Naive thymus-derived CD8-positive, alpha-beta T cell (primary cell): ENCODE results near the gene USP17L13. TPM values are rescaled to one million over a fixed set of nuclear protein-coding genes. Genes with fewer than 3 reads are reported as not detected.
"Not testable (repeated sequence)": the region's sequence is repeated elsewhere in the genome, so short reads cannot be mapped to it uniquely, and the experiment has no call there.

ENCODE experiments used
- ATAC-seq, 2 donors: fragments of 150-1000 bp; cut with Tn5 transposase in 1 of 2; sonication (Bioruptor Pico), chemical (Tn5 transposase) in 1 of 2; 1 replicate in 1 of 2; 2 replicates in 1 of 2; pipeline ENCODE4 v1.10.0; 2021; ENCODE audit warnings: mild to moderate bottlenecking in 2 of 2, moderate library complexity in 2 of 2
- POLR2A ChIA-PET: fragments of 350-600 bp; sonication (Branson Sonifier 250); formaldehyde crosslinking; loops from one replicate; lab custom pipeline; 2021; ENCODE audit warnings: antibody characterized with exemption; lab: Charles Lee
- DNase-seq, 10 donors: peaks; one replicate each; pipeline versions ENCODE4 v3.0.0 to v3.0.0-alpha.2; 2020 to 2022
- H3K27ac Mint-ChIP-seq, 10 donors: one replicate each; pipeline ENCODE4 v1.8.0; 2020 to 2022; ENCODE audit warnings: mild to moderate bottlenecking in 10 of 10, mixed read lengths in 10 of 10, moderate library complexity in 4 of 10, inconsistent platforms in 1 of 10
- H3K27me3 Mint-ChIP-seq, 5 donors: one replicate each; pipeline ENCODE4 v1.8.0; 2021 to 2022; ENCODE audit warnings: mixed read lengths in 5 of 5
- H3K36me3 Mint-ChIP-seq, 3 donors: one replicate each; pipeline ENCODE4 v1.8.0; 2020 to 2022; ENCODE audit warnings: mixed read lengths in 3 of 3, mild to moderate bottlenecking in 2 of 3, inconsistent platforms in 1 of 3
- H3K4me1 Mint-ChIP-seq, 4 donors: one replicate each; pipeline ENCODE4 v1.8.0; 2021 to 2022; ENCODE audit warnings: mixed read lengths in 4 of 4
- H3K4me3 Mint-ChIP-seq, 10 donors: one replicate each; pipeline ENCODE4 v1.8.0; 2020 to 2022; ENCODE audit warnings: mild to moderate bottlenecking in 10 of 10, mixed read lengths in 10 of 10, moderate library complexity in 6 of 10, inconsistent platforms in 1 of 10
- H3K9me3 Mint-ChIP-seq, 9 donors: one replicate each; pipeline ENCODE4 v1.8.0; 2020 to 2022; ENCODE audit warnings: mixed read lengths in 9 of 9, mild to moderate bottlenecking in 3 of 9, inconsistent platforms in 1 of 9, moderate library complexity in 1 of 9
- polyA plus RNA-seq, 3 donors: library from polyadenylated mRNA; unstranded; fragments of 300-500 nt; fragmentation: Illumina TruSeq; gene quantifications; one replicate each; pipeline ENCODE4 v1.2.3, GENCODE V29; 2021
- total RNA-seq, 8 experiments: library from RNA in 2 of 8; stranded (reverse) in 2 of 8; gene quantifications; one replicate each; pipeline ENCODE4 v1.2.3 and lab custom pipeline; 2021 to 2026

Gene USP17L13
- total and polyA plus RNA-seq, 5 experiments from 2014 or later, result not detected

GRCh38 chr4:9262572-9262971, 37.9 kb downstream of the USP17L13 start, which contains the start of gene USP17L21:
USP17L21 (plus strand) TSS chr4:9262872; CDS start chr4:9262872, 0 bp downstream.
- H3K9me3 Mint-ChIP-seq, H3K4me3 Mint-ChIP-seq, DNase-seq, H3K36me3 Mint-ChIP-seq, ATAC-seq, H3K27ac Mint-ChIP-seq, H3K27me3 Mint-ChIP-seq, H3K4me1 Mint-ChIP-seq, POLR2A ChIA-PET: not testable (repeated sequence)

GRCh38 chr4:9267319-9267718, 42.6 kb downstream of the USP17L13 start, which contains the start of gene USP17L22:
USP17L22 (plus strand) TSS chr4:9267619; CDS start chr4:9267619, 0 bp downstream.
- H3K9me3 Mint-ChIP-seq, H3K36me3 Mint-ChIP-seq, H3K4me3 Mint-ChIP-seq, H3K27me3 Mint-ChIP-seq, POLR2A ChIA-PET, H3K4me1 Mint-ChIP-seq, H3K27ac Mint-ChIP-seq, DNase-seq, ATAC-seq: not testable (repeated sequence)

GRCh38 chr4:9271719-9272118, 47.0 kb downstream of the USP17L13 start:
- POLR2A ChIA-PET, H3K4me3 Mint-ChIP-seq, H3K27ac Mint-ChIP-seq, H3K4me1 Mint-ChIP-seq, H3K9me3 Mint-ChIP-seq, H3K36me3 Mint-ChIP-seq, ATAC-seq, H3K27me3 Mint-ChIP-seq: not testable (repeated sequence)
- peak in 6 of 10 donors; percentile 0 to 70 (median 15) for DNase-seq

Other genes starting within 250 kb of the USP17L13 start
- gene FAM90A26, start 54.5 kb upstream of the USP17L13 start, total RNA-seq, result not detected
- not detected for gene FAM90A26, start 54.5 kb upstream of the USP17L13 start, polyA plus RNA-seq
- not detected for gene USP17L10, start 14.2 kb upstream of the USP17L13 start, total RNA-seq
- not detected for gene USP17L10, start 14.2 kb upstream of the USP17L13 start, polyA plus RNA-seq
- gene USP17L11, start 9.5 kb upstream of the USP17L13 start, total RNA-seq, result not detected
- gene USP17L11, start 9.5 kb upstream of the USP17L13 start, polyA plus RNA-seq, result not detected
- not detected for gene USP17L12, start 4.7 kb upstream of the USP17L13 start, total RNA-seq
- not detected for gene USP17L12, start 4.7 kb upstream of the USP17L13 start, polyA plus RNA-seq
- gene USP17L15, start 9.5 kb downstream of the USP17L13 start, total RNA-seq, result not detected
- gene USP17L15, start 9.5 kb downstream of the USP17L13 start, polyA plus RNA-seq, result not detected
- gene USP17L17, start 19.0 kb downstream of the USP17L13 start, total RNA-seq, result not detected
- gene USP17L17, start 19.0 kb downstream of the USP17L13 start, polyA plus RNA-seq, result not detected
- not detected for gene USP17L18, start 23.7 kb downstream of the USP17L13 start, total RNA-seq
- gene USP17L18, start 23.7 kb downstream of the USP17L13 start, polyA plus RNA-seq, result not detected
- not detected for gene USP17L19, start 28.5 kb downstream of the USP17L13 start, total RNA-seq
- gene USP17L19, start 28.5 kb downstream of the USP17L13 start, polyA plus RNA-seq, result not detected
- not detected for gene USP17L20, start 33.2 kb downstream of the USP17L13 start, total RNA-seq
- gene USP17L20, start 33.2 kb downstream of the USP17L13 start, polyA plus RNA-seq, result not detected
- not detected for gene USP17L21, start 38.0 kb downstream of the USP17L13 start, total RNA-seq
- not detected for gene USP17L21, start 38.0 kb downstream of the USP17L13 start, polyA plus RNA-seq
- gene USP17L22, start 42.7 kb downstream of the USP17L13 start, total RNA-seq, result not detected
- not detected for gene USP17L22, start 42.7 kb downstream of the USP17L13 start, polyA plus RNA-seq
- not detected for gene USP17L24, start 100.3 kb downstream of the USP17L13 start, total RNA-seq
- gene USP17L24, start 100.3 kb downstream of the USP17L13 start, polyA plus RNA-seq, result not detected
- not detected for gene USP17L25, start 105.0 kb downstream of the USP17L13 start, total RNA-seq
- not detected for gene USP17L25, start 105.0 kb downstream of the USP17L13 start, polyA plus RNA-seq
- gene USP17L26, start 109.8 kb downstream of the USP17L13 start, total RNA-seq, result not detected
- not detected for gene USP17L26, start 109.8 kb downstream of the USP17L13 start, polyA plus RNA-seq
- gene USP17L5, start 114.5 kb downstream of the USP17L13 start, total RNA-seq, result not detected
- gene USP17L5, start 114.5 kb downstream of the USP17L13 start, polyA plus RNA-seq, result not detected
- gene USP17L27, start 119.3 kb downstream of the USP17L13 start, total RNA-seq, result not detected
- not detected for gene USP17L27, start 119.3 kb downstream of the USP17L13 start, polyA plus RNA-seq
- gene USP17L28, start 124.0 kb downstream of the USP17L13 start, total RNA-seq, result not detected
- gene USP17L28, start 124.0 kb downstream of the USP17L13 start, polyA plus RNA-seq, result not detected
- gene USP17L29, start 128.7 kb downstream of the USP17L13 start, total RNA-seq, result not detected
- not detected for gene USP17L29, start 128.7 kb downstream of the USP17L13 start, polyA plus RNA-seq
- not detected for gene USP17L30, start 138.2 kb downstream of the USP17L13 start, total RNA-seq
- gene USP17L30, start 138.2 kb downstream of the USP17L13 start, polyA plus RNA-seq, result not detected
- not detected for gene DEFB131A, start 219.5 kb downstream of the USP17L13 start, total RNA-seq
- gene DEFB131A, start 219.5 kb downstream of the USP17L13 start, polyA plus RNA-seq, result not detected